Measurements from ENCODE around the gene SOX18. TPM values are rescaled to one million over a fixed set of nuclear protein-coding genes. Genes with fewer than 3 reads are reported as not detected.
A peak's percentile ranks its signal among the peaks of the same experiment; 100 is the strongest.

SOX18 gene
- total and polyA plus RNA-seq, 2 of the 13 experiments (the other 11 are each of a cell fraction or from before 2014, with no cell fraction given) = 1.6 to 1.9 TPM

DNA sequence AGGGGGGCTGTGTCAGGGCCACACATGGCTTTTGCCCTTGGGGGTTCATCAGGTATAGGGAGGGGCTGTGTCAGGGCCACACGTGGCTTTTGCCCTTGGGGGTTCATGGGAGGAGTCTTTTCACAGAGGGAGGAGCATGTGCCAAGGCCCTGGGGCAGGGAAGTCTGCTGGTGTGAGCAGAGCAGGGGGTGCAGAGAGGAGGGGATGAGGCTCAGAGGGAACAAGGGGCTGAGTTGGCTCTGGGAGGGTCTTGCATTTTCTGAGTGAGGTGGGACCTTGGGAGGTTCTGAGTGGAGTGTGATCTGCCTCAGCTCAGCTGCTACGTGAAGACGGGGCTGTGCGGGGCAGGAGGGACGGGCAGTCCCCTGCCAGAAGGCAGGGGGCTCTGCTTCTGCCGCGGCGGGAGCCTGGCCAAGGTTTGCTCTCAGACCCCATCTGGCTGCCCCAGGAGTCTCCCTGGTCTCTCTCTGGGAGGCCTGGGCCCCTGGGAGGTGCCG is 6.0 kb upstream of the SOX18 start (continued):
- TF ChIP-seq TEAD2 (CRISPR knock-in tag; IDR thresholded peaks at IDR 0.05) (no peak), MBNL3 (CRISPR knock-in tag; conservative IDR thresholded peaks at IDR 0.05) (no peak), CC2D1A (CRISPR knock-in tag; IDR thresholded peaks at IDR 0.05) (no peak), ZNF878 (CRISPR knock-in tag; IDR thresholded peaks at IDR 0.05) (no peak), ZNF263 (CRISPR knock-in tag; IDR thresholded peaks at IDR 0.05) (peak; percentile 88), ZSCAN9 (CRISPR knock-in tag; IDR thresholded peaks at IDR 0.05; ENCODE audit: borderline replicate concordance) (no peak), MAFF (IDR thresholded peaks at IDR 0.05; ENCODE audit: low read depth, low read length) (no peak), ETV5 (CRISPR knock-in tag; IDR thresholded peaks at IDR 0.05; ENCODE audit: borderline replicate concordance) (peak; percentile 55), TMF1 (CRISPR knock-in tag; IDR thresholded peaks at IDR 0.05; ENCODE audit: low read depth) (0 out of 2 replicates have a peak, but pooled peaks have one; percentile 62), HMGA1 (CRISPR knock-in tag; conservative IDR thresholded peaks at IDR 0.05) (no peak), SATB2 (CRISPR knock-in tag; IDR thresholded peaks at IDR 0.05) (0 out of 2 replicates have a peak, but pooled peaks have one; percentile 39), ELF3 (CRISPR knock-in tag; IDR thresholded peaks at IDR 0.05) (no peak), BORCS8-MEF2B (CRISPR knock-in tag; IDR thresholded peaks at IDR 0.05) (peak; percentile 53; the same call in 1 of the 2 replicates), ZNF629 (CRISPR knock-in tag; conservative IDR thresholded peaks at IDR 0.05) (no peak), NKX3-1 (CRISPR knock-in tag; IDR thresholded peaks at IDR 0.05) (peak; percentile 32; the same call in 1 of the 2 replicates), STAT5B (CRISPR knock-in tag; IDR thresholded peaks at IDR 0.05) (no peak), ZNF224 (CRISPR knock-in tag; IDR thresholded peaks at IDR 0.05) (peak; percentile 58; the same call in 1 of the 2 replicates), FOXK1 (CRISPR knock-in tag; IDR thresholded peaks at IDR 0.05; ENCODE audit: borderline replicate concordance, low read depth) (no peak), ZNF614 (CRISPR knock-in tag; IDR thresholded peaks at IDR 0.05; ENCODE audit: borderline replicate concordance) (no peak), ZKSCAN5 (CRISPR knock-in tag; IDR thresholded peaks at IDR 0.05) (peak; percentile 11; the same call in 1 of the 2 replicates)
- TF ChIP-seq, protein P1, sequence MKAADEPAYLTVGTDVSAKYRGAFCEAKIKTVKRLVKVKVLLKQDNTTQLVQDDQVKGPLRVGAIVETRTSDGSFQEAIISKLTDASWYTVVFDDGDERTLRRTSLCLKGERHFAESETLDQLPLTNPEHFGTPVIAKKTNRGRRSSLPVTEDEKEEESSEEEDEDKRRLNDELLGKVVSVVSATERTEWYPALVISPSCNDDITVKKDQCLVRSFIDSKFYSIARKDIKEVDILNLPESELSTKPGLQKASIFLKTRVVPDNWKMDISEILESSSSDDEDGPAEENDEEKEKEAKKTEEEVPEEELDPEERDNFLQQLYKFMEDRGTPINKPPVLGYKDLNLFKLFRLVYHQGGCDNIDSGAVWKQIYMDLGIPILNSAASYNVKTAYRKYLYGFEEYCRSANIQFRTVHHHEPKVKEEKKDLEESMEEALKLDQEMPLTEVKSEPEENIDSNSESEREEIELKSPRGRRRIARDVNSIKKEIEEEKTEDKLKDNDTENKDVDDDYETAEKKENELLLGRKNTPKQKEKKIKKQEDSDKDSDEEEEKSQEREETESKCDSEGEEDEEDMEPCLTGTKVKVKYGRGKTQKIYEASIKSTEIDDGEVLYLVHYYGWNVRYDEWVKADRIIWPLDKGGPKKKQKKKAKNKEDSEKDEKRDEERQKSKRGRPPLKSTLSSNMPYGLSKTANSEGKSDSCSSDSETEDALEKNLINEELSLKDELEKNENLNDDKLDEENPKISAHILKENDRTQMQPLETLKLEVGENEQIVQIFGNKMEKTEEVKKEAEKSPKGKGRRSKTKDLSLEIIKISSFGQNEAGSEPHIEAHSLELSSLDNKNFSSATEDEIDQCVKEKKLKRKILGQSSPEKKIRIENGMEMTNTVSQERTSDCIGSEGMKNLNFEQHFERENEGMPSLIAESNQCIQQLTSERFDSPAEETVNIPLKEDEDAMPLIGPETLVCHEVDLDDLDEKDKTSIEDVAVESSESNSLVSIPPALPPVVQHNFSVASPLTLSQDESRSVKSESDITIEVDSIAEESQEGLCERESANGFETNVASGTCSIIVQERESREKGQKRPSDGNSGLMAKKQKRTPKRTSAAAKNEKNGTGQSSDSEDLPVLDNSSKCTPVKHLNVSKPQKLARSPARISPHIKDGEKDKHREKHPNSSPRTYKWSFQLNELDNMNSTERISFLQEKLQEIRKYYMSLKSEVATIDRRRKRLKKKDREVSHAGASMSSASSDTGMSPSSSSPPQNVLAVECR (CRISPR knock-in tag; IDR thresholded peaks at IDR 0.05; ENCODE audit: borderline replicate concordance) = no peak
- TF ChIP-seq, protein P2, sequence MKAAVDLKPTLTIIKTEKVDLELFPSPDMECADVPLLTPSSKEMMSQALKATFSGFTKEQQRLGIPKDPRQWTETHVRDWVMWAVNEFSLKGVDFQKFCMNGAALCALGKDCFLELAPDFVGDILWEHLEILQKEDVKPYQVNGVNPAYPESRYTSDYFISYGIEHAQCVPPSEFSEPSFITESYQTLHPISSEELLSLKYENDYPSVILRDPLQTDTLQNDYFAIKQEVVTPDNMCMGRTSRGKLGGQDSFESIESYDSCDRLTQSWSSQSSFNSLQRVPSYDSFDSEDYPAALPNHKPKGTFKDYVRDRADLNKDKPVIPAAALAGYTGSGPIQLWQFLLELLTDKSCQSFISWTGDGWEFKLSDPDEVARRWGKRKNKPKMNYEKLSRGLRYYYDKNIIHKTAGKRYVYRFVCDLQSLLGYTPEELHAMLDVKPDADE (CRISPR knock-in tag; IDR thresholded peaks at IDR 0.05) = no peak
- TF ChIP-seq, protein P3, sequence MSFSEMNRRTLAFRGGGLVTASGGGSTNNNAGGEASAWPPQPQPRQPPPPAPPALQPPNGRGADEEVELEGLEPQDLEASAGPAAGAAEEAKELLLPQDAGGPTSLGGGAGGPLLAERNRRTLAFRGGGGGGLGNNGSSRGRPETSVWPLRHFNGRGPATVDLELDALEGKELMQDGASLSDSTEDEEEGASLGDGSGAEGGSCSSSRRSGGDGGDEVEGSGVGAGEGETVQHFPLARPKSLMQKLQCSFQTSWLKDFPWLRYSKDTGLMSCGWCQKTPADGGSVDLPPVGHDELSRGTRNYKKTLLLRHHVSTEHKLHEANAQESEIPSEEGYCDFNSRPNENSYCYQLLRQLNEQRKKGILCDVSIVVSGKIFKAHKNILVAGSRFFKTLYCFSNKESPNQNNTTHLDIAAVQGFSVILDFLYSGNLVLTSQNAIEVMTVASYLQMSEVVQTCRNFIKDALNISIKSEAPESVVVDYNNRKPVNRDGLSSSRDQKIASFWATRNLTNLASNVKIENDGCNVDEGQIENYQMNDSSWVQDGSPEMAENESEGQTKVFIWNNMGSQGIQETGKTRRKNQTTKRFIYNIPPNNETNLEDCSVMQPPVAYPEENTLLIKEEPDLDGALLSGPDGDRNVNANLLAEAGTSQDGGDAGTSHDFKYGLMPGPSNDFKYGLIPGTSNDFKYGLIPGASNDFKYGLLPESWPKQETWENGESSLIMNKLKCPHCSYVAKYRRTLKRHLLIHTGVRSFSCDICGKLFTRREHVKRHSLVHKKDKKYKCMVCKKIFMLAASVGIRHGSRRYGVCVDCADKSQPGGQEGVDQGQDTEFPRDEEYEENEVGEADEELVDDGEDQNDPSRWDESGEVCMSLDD (CRISPR knock-in tag; IDR thresholded peaks at IDR 0.05; ENCODE audit: borderline replicate concordance) = peak; percentile 16; the same call in 1 of the 2 replicates

Data from HepG2 (cell line).